OCI-LY3 (cell line): ENCODE measurements around the gene TANC1.

ENCODE experiments used
- EZH2phosphoT487 ChIP-seq: fragments of 200-600 bp; shearing (Covaris generic); IDR thresholded peaks from 2 replicates; pipeline ENCODE4 v1.6.1; 2018; ENCODE audit warnings: antibody characterized with exemption, mixed run types, low read depth
- TF ChIP-seq, protein P1 (sequence below): fragments of 200-600, 300-600 bp; sonication (generic); IDR thresholded peaks from 2 replicates; pipeline ENCODE4 v1.5.1; 2014; ENCODE audit warnings: antibody characterized with exemption, low read length, low read depth

DNA sequence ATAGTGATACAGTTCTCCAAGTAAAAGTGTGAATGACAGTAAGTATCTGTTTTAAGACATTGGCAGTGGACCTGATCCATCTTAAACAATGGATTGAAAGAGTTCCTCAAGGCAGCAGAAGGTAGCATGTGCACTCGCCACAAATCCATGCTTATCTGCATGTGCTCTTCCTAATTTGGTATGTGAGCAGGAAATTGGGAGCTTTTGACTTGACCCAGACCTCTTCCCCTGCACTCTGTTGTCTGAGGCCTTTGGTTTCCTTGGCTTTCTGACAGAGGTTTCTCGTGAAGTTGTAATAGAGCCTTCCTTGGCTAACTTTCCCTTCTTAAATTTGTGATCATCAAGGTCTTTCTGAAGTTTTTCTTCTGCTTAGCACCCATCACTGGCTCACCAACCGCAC, 204.0 kb downstream of the TANC1 start:
- TF ChIP-seq, protein P1, sequence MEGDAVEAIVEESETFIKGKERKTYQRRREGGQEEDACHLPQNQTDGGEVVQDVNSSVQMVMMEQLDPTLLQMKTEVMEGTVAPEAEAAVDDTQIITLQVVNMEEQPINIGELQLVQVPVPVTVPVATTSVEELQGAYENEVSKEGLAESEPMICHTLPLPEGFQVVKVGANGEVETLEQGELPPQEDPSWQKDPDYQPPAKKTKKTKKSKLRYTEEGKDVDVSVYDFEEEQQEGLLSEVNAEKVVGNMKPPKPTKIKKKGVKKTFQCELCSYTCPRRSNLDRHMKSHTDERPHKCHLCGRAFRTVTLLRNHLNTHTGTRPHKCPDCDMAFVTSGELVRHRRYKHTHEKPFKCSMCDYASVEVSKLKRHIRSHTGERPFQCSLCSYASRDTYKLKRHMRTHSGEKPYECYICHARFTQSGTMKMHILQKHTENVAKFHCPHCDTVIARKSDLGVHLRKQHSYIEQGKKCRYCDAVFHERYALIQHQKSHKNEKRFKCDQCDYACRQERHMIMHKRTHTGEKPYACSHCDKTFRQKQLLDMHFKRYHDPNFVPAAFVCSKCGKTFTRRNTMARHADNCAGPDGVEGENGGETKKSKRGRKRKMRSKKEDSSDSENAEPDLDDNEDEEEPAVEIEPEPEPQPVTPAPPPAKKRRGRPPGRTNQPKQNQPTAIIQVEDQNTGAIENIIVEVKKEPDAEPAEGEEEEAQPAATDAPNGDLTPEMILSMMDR, result no peak
- TF ChIP-seq EZH2phosphoT487, result no peak
